ENCODE results near the gene HSPA4. TPM values are rescaled to one million over a fixed set of nuclear protein-coding genes. Genes with fewer than 3 reads are reported as not detected.

HSPA4 gene
- total RNA-seq, 2 donors from 2014 or later, result 21.8 to 26.2 TPM

GRCh38 chr5:133091034-133091433 lies 39.2 kb downstream of the HSPA4 start:
- DNase-seq (no peak), ATAC-seq (no peak)
- no peak overlapping the region for H3K27ac ChIP-seq
- no peaks in the 10 kb centered on the region for H3K4me1 ChIP-seq
- TF ChIP-seq CTCF (IDR thresholded peaks at IDR 0.05) (no peak), POLR2A (IDR thresholded peaks at IDR 0.05) (no peak)
- H3K27me3 ChIP-seq, result no peaks in the 10 kb centered on the region
- 82 to 90% methylated on average over 3 of the region's 3 CpGs for WGBS, 2 donors
- no peaks in the 10 kb centered on the region for H3K9me3 ChIP-seq
- H3K36me3 ChIP-seq (replicated peaks in 1 of 2; ENCODE audit: insufficient read depth in 1 of 2, low read depth in 2 of 2), result peaks cover 0 to 31% of the 10 kb centered on the region in 2 donors
- no peak overlapping the region for H3K4me3 ChIP-seq
- intact Hi-C loops (cut with DNase I), result no loop called here

GRCh38 chr5:133106343-133106742 lies 54.5 kb downstream of the HSPA4 start:
- no peak for DNase-seq
- ATAC-seq, result no peak
- TF ChIP-seq CTCF (IDR thresholded peaks at IDR 0.05) (no peak), POLR2A (IDR thresholded peaks at IDR 0.05) (no peak)
- H3K4me1 ChIP-seq, result peaks cover 4% of the 10 kb centered on the region
- intact Hi-C loops (cut with DNase I), result no loop called here
- no peaks in the 10 kb centered on the region for H3K9me3 ChIP-seq
- no peaks in the 10 kb centered on the region for H3K27me3 ChIP-seq
- no peak overlapping the region for H3K27ac ChIP-seq
- H3K36me3 ChIP-seq (replicated peaks in 1 of 2; ENCODE audit: insufficient read depth in 1 of 2, low read depth in 2 of 2), result peaks cover 4 to 13% of the 10 kb centered on the region in 2 donors
- WGBS, 2 donors, result 53 to 70% methylated on average over 3 of the region's 3 CpGs
- H3K4me3 ChIP-seq, result no peak overlapping the region

GRCh38 chr5:133106761-133107572 lies 55.2 kb downstream of the HSPA4 start:
- DNase-seq, result no peak
- Histone ChIP-seq H3K4me1 (peaks cover 8% of the 10 kb centered on the region), H3K27me3 (no peaks in the 10 kb centered on the region), H3K36me3 (replicated peaks in 1 of 2; ENCODE audit: insufficient read depth in 1 of 2, low read depth in 2 of 2) (peaks cover 4 to 13% of the 10 kb centered on the region in 2 donors), H3K4me3 (no peak overlapping the region), H3K9me3 (no peaks in the 10 kb centered on the region), H3K27ac (no peak overlapping the region)
- TF ChIP-seq CTCF (IDR thresholded peaks at IDR 0.05) (no peak), POLR2A (IDR thresholded peaks at IDR 0.05) (no peak)
- 78 to 85% methylated on average over 8 of the region's 8 CpGs for WGBS, 2 donors
- intact Hi-C loops (cut with DNase I), result no loop called here
- no peak for ATAC-seq

- 64 to 83% methylated on average over 3 to 7 of the region's 13 CpGs for WGBS, 2 donors
- Histone ChIP-seq H3K27me3 (no peaks in the 10 kb centered on the region), H3K27ac (no peak overlapping the region), H3K4me1 (peaks cover 8% of the 10 kb centered on the region), H3K9me3 (no peaks in the 10 kb centered on the region), H3K4me3 (no peak overlapping the region), H3K36me3 (replicated peaks in 1 of 2; ENCODE audit: insufficient read depth in 1 of 2, low read depth in 2 of 2) (peaks cover 4 to 13% of the 10 kb centered on the region in 2 donors)
- ATAC-seq (no peak), DNase-seq (no peak)
- TF ChIP-seq CTCF (IDR thresholded peaks at IDR 0.05) (no peak), POLR2A (IDR thresholded peaks at IDR 0.05) (no peak)
- intact Hi-C loops (cut with DNase I), result no loop called here
These were observed 56.7 kb downstream of the HSPA4 start for GRCh38 chr5:133108481-133108921.
